ENCODE data around the gene MEST.
"Not testable (repeated sequence)": the region's sequence is repeated elsewhere in the genome, so short reads cannot be mapped to it uniquely, and the experiment has no call there.

- TF ChIP-seq FOS (IDR thresholded peaks at IDR 0.05; ENCODE audit: borderline replicate concordance, insufficient read depth, low read length); POLR2AphosphoS5 (IDR thresholded peaks at IDR 0.05; ENCODE audit: insufficient read depth, low read depth, low read length); MAX (IDR thresholded peaks at IDR 0.05; ENCODE audit: insufficient read depth, insufficient read length); POLR2A (IDR thresholded peaks at IDR 0.05; ENCODE audit: low read depth, low read length); CTCF (IDR thresholded peaks at IDR 0.05; ENCODE audit: extremely low read depth in 1 of 2, insufficient read depth in 1 of 2, low read depth in 1 of 2, low read length in 2 of 2); EZH2 (IDR thresholded peaks at IDR 0.05; ENCODE audit: borderline replicate concordance, low read depth, low read length, severe bottlenecking); GATA2 (IDR thresholded peaks at IDR 0.05; ENCODE audit: insufficient read depth, insufficient read length, low read depth, low read length); JUN (IDR thresholded peaks at IDR 0.05; ENCODE audit: borderline replicate concordance, insufficient read depth, insufficient read length, low read depth): not testable (repeated sequence)
Measured at GRCh38 chr7:130527752-130528355, 36.0 kb downstream of the MEST start.
